GF-D8 (cell line): ENCODE measurements around the gene ATOH8.

ENCODE experiments used
- DNase-seq: peaks from one replicate; lab custom pipeline; 2025; lab: John Stamatoyannopoulos, UW

Gene ATOH8

DNA sequence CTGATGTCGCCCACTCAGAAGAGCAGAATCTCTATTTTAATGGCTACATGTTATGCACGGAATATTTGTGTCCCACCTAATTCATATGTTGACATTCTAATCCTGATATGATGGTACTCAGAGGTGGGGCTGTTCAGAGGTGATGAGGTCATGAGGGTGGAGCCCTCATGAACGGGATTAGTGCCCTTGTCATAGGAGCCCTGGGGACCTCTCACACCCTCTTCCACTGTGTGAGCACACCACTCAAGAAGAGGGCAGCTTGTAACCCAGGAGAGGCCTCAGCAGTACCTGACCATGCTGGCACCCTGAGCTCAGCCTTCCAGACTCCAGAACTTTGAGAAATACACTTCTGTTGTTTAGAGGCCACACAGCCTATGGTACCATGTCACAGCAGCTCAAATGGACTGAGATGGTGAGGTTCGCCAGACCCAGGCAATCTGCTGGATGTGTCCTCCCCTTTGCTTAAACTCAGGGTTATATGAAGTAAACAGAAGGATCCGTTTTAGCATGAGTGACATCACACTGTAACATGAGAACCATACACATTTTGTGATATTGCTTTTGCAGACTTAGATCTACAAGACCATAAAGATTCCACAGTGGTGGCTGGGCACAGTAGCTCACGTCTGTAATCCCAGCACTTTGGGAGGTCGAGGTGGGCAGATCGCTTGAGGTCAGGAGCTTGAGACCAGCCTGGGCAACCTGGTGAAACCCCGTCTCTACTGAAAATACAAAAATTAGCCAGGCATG lies 48.7 kb downstream of the ATOH8 start:
- no peak for DNase-seq

DNA sequence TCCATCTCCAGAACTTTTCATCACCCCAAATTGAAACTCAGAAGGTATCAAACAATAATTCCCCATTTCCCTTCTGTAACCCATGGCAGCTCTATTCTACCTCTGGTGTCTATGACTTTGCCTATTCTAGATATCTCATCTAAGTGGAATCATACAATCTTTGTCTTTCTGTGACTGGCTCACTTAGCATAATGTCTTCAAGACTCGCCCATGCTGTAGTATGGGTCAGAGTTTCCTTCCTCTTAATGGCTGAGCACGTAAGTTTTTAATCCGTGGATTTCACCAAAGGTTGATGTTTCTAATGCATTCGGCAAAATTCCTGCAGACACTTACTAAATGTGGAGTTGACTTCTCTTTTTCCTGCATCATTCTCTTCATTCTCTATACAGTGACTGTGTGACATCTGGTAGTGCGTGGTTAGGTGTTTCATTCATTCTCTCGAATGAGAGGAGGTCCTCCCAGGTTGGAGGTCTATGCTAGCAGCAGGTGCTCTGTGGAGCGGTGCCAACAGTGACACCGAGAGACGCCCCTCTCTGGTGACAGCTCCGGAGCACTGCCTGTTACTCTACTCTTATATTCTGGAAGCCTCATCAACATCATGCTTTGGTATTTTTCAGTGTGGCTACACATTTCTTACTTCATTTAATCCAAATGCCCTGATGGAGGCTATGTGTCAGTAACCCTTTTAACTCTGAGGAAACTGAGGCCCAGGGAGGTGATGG lies 50.1 kb downstream of the ATOH8 start:
- no peak for DNase-seq

DNA sequence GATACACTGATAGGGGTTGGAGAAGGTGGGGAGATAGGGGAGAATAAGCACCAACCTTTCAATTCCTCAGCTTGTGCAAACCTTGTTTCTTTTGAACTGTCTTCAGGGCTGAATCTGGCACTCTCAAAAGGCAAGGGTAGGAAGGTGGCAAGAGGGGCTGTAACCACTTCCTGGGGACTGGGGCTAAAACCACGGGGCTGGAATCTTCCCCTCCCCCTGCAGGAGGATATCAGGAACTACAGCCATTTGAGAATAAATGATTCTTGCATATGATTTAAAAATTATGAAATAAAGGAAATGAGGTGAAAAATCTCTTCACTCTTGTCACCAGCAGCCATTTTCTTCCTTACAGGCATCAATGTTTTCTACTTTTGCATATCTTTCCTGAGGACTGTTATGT lies 50.8 kb downstream of the ATOH8 start:
- DNase-seq: peak; percentile 9

DNA sequence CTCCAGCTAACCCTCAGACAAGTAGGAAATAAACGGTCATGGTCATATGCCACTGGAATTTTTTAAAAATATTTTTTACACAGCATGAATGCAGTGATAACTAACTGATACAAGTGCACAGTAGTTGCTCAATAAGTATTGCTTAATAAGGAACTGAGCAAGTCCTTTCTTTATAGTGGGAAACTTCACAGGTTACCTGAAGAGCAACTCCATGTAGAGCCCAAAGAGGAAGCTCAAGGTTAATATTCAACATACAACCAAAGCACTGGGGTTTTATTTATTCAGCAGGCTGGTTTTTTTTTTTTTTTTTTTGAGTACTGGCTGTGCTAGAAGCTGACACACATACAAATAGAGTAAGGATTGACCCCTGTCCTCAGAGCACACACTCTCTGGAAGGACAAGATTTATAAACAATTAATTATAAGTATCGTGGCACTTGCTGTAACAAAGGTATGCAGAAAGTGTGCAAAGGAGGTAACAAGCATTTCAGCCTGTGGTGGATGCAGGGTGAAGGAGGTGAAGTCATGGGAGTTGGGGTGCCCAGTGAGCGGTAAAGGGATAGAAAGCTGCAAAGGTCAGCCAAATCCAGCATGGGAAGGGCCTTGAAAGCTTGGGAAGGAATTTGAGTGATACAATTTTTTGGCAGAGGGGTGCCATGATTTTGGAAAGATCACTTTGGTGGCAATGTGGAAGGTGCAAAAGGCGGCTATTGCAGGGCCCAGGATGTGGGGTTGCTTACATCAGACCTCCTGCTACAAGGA lies 52.7 kb downstream of the ATOH8 start:
- no peak for DNase-seq

DNA sequence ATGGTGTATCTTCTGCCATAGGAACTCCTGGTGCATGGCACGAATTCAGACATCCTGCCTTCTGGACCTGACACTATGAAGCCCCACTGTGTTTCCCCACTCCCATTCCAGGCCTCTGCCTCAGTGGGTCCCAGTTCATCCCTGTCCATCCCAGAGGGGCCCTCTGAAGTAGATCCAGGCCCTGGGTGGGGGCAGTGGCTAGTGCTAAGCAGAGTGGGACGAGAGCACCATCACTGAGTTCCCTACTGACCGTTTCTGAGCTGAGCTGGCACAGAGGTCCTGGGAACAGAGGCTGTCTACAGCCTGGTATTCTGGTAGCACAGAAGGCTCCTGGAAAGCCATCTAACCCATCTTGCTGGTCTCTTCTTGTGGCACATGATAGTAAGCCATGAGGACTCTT lies 54.0 kb downstream of the ATOH8 start:
- DNase-seq: no peak

DNA sequence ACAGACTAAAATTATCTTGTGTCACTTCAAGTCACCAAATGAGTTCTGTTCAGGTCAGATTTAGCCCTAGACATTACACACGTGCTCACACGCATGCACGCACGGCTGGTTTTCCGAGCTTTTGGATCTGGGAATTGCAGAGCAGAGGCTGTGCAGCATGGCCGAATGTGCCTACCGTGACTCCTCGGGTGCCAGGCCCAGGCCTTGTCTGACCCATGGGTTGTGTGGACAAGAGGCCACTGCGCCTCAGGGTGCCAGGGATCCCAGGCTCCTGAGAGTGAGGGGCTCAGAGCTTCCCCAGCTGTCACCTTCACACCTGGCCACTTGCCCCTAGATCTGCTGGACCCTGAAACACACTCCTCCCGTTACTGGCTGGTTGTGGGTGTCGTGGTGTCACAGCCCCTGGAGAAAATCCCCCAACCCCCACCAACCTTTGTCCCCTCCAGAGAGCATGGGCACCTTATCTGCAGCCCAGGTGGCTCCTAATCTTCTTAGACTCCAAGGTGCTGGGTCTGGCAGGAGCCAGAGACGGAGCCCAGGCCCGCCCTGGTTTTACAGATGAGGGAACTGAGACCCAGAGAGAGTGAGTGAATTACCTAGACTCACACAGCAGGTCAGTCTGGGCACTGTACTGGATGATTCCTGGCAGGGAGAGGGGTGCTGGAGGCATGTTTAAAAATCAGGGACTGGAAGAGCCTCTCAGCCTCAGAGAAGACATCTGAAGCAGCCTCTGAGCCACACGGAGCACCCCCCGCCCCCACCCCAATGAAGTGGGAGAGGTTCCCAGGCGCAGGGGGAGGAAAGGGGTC lies 56.8 kb downstream of the ATOH8 start:
- DNase-seq: no peak

DNA sequence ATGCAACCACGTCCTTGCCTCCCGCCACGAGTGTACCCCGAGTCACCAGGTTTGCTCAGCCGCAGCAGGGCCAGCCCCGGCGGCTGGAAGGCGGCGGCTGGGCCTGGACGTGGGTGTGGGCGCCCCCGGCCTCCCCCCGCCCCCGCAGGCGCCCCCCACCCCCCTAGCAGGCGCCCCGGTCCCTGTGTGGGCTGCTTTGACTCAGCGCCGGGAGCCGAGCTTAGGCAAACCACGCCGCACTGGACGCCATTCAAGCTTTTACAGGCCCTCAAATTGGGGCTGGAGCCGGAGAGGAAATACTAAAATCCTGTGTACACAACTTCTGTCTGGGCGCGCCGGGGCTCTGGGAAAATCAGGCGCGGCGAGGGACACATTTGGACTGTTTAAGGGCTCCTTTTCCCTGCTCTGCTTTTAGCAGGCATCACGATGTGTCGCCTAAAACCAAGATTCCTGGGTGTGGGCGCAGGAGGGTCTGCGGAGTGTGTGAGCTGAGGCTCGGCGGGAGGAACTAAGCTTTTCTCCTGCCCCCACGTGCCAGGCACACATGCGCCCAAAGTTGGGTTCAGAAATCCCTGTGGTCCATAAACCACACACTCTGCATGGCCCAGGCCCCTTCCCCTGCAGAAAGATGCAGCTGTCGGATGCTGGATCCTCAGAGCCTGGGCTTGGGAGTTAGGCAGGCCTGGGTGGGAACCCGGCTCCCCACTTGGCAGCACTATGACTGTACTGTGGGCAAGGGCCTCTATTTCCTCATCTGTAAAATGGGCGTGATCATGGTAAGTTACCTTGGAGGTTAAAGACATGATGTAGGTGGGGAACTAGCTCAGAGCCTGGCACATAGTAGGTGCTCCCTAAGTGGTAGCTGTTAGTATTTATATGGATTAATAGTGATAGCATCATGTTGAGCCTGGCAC lies 57.6 kb downstream of the ATOH8 start:
- DNase-seq: no peak

DNA sequence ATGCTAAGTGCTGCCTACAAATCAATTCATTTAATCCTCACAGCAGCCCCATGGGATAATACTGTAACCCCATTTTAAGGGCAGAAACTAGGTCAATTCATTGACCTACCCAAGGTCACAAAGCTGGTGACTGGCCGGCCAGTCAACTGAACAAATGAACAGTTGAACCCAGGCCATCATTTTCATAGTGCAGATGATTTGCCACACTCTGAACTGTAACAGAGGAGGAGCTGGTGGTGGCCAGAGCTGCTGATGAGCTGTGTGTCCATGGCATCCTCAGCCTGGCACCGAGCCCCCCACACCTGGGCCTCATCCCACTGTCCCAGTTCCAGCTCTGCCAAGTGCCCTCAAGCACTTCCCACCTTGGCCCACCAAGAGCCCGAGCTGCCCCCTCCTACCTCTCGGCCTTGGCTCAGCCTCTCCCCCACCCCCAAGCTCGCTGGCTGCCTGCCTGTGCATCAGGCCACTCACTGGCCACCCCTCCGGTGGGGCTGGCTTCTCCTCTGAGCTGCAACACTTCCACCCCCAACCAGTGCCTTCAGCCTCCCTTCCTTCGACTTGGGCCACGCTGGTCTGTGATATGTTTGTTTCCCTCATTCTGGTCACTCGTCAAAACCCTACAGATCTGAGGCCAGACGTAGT lies 58.4 kb downstream of the ATOH8 start:
- DNase-seq: no peak

DNA sequence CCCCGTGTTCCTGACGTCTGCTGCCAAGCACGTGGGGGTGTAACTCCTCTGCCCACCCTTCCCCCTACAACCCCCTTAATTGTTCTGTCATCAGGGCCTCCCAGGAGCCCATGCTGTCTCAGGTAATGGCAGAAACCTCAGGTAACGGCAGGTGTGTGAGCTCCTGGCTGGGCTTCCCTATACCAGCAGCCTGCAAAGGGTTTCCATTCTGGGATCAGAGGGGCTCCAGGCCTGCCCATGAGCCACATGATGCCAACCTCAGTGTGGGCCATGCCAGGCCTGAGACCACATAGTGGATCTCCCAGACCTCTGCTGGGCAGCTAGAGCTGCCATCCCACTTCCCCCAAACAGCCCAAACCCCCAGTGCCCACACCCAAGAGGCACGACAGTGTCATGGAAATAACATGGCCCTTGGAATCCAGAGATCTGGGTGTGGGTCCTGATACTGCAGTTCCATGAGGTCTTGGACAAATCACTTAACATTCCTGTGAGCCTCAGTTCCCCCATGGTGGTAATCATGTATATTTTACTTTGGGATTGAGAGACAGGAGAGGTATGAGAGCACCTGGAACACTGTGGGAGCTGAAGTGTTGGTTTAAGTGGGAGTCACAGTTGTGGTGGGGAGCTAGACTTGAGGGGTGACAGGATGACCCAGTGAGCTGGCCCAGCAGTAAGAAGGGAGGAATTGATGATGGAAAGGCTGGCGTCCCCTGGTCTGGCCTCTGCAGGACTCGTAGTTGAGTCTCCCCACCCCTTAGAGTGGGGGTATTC lies 59.6 kb downstream of the ATOH8 start:
- DNase-seq: no peak

DNA sequence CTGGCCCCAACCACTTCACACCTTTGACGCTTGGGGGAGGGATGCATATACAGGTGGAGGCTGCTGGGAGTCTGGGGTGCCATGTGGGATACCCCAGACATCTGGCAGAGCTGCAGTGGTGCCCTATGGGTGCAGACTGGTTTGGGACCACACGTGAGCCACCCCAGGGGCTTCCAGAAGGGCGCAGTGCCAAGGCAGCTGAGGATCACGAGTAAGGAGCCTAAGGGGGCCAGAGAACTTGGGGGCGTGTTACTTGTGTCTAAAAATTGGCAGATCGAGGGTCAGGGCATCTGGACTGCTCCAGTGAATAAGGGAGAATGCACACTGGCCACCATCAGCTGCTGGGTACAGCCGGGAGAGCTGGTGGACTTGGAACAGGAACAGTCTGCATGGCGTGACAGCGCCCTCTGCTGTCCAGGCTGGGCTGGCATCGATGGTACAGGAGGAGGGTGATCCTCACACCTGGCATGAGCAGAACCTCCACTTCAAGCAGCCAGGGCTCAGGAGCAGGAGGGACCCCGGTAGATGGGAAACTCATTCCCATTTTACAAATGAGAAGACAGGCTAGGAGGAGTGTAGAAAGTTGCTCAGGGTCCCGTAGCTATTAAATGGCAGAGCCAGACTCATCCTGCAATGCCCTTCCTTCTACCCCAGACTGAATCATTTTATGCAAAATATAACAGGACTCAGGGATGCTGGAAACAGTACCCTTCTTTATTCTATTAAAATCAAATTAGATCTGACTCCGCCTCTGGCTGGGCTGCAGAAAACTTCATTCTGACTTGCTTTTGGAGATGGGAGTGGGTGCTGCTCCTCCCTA lies 60.4 kb downstream of the ATOH8 start:
- DNase-seq: no peak

DNA sequence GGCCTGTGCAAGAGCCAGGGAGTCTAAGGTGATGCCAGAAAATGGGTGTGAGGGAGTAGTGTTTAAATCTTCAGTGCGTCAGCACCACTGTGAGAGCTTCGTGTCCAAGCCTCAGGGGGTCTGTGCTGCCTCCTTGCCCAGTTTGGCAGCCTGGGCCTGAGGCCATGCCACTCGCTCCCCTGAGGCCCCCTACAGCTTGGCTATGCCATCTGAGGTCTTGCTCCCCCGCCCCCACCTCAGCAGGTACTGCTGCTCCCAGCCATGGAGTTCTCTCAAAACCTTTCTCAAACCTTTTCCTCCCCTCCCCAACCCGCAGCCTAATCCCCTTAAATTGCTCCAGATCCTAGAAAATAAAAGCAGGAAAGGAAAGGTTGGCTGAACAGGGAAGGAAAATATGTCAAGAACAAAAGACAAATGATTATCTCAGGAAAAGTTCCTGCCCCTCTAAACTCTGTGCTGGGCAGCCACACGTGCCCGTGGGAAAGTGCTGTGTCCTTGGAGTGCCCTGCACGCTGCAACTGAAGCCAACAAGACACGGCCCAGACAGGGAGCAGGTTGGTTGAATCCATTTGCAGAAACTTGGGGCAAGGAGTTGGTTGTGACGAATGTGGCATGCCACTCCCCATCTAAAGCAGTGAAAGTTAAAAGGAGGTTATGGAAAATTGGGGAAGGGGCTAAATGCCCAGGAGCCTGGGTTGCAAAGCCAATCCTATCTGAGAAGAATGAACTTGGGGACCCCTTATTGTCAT lies 61.2 kb downstream of the ATOH8 start:
- DNase-seq: no peak

DNA sequence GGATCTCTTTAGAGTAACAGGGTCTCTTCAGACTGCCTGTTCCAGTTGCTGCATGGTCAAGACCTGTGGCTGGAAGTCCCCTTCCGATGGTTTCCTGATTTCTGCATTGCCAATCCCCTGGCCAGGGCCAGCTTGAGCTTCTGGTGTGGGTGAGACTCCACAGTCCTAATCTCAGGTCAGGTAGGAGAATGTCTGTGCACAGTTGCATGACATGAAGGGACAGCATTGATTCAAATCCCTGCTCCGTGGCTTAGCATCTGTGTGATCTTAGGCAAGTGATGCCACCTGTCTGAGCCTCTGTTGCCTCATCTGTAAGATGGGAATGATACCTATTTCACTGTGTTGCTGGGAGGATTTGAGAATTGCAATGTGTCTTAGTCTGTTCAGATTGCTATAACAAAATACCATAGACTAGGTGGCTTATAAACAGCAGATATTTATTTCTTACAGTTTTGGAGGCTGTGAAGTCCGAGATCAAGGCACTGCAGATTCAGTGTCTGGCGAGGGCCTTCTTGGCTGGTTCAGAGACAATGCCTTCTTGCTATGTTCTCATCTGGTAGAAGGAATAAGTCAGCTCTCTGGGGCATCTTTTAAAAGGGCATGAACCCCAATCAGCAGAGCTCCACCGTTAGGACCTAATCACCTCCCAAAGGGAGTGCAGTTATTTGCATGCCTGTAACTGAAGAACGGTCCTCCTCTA lies 66.2 kb downstream of the ATOH8 start:
- no peak for DNase-seq

DNA sequence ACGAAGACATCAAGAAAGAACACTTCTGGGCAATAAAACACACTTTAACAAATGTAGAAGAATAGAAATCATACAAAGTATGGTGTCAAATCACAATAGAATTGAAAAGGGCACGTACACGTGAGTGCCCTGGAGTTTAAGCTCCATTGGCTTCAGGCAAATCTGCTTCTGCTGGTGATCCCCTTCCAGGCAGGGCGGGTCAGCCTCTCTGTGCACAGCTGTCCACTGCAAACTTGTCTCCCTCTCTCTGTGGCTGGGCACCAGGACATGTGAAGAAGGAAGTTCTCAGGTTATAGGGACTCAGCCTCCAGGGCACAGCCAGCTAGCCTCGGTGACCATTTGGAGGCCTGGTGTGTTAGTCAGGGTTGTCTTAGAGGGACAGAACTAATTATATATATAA lies 69.0 kb downstream of the ATOH8 start:
- DNase-seq: no peak

DNA sequence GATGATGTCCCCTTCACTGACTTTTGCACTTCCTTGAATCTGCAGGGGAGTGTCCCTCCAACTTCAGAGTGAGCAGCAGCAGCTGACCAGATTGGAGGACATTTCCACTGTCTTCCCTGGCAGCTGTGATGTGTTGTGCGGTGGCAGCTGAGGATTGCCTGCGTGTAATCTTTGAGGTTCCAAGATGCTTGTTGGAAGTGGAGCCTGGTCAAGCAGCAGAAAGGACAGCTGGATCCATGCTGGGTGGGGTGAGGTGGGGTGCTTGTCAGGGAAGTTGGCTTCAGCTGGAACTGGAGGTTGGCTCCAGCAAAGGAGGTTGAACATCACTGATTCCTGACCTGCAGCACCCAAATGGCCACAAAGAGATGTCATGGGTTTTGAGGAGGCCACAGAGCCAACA lies 70.2 kb downstream of the ATOH8 start:
- DNase-seq: no peak

DNA sequence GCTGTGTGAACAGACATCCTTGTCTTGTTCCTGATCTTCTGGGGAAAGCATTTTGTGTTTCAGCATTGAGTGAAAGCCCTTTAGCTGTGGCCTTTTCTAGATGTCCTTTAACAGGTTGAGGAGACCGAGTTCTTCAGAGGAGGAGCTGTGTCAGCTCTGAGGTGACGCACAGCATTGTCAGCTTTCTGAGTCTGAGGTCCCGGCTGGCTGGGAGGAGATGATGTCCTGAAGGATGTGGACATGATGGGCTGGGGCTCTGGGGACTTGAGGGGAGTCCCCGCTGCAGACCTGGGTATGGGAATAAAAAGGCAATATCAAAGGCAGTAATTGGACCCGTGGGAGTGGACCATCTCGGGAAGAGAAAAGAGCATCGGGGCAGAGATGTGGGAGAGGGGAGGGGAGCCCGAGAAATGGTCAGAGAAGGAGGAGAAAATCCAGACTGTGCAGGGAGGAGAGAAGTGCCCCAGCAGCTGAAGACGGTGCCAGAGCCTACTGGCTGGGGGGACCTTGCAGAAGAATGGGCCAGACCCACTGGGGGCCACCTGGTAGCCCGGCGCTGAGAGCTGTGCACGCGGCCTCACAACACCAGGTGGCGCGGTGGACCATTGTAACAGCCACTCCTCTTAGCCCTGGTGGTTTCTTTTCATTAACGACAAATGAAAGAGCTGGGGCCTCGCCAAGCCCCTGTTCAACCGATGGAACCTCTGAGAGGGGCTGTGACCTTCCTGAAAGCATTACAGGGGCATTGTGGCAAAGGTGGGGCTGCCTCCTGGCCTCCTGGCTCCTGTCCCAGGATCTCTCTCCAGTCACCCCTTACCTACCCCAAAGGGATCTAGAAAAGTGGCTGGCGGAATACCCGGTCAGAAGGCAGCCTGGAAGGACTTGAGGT lies 73.4 kb downstream of the ATOH8 start:
- no peak for DNase-seq

DNA sequence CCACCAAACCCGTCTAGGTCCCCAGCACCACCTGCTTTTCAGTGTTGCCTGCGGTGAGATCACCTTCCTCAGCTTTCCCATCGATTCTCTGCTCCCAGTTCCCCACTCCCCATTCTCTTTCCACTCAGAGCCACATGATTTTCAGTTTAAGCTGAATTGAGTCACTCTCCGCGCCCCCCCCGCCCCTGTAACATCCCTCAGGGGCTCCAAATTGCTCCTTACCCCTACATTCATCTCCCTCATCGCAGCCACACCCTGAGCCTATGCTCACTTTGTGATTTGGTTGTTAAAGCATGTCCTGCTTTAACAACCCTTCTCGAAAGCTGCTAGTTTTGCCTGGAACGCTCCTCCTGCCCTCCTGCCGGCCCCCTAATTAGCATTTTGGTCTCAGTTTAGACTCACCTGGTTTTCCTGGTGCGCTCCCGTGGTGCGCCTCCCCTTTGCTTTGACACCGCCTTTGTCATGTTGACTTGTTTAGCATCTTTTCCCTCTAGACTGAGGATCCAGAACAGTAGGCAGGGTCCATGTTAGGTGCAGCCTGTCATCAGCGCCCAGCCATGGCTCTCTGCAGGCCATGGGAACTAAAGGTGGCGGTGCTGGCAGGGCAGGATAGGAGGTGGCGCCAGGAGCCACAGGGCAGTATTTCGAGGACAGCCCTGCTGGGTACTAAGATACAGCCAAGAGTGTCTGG lies 74.2 kb downstream of the ATOH8 start:
- DNase-seq: no peak
